GM18519 (cell line): ENCODE measurements around the gene GRAMD1C.

Experiments
- ATAC-seq: cut with Tn5 transposase; IDR thresholded peaks from one replicate; pipeline ENCODE4 v1.9.1; 2021; ENCODE audit warnings: mild to moderate bottlenecking, moderate library complexity; ENCODE audit not compliant: unreplicated experiment, low FRiP score

GRAMD1C gene

GRCh38 chr3:113947372-113948014 is 108.9 kb downstream of the GRAMD1C start, which contains the start of gene ZDHHC23:
Gene ZDHHC23, plus strand, starts transcription at chr3:113948013. Its CDS starts 790 bp downstream, at chr3:113948803.
- peak; percentile 59 for ATAC-seq

DNA sequence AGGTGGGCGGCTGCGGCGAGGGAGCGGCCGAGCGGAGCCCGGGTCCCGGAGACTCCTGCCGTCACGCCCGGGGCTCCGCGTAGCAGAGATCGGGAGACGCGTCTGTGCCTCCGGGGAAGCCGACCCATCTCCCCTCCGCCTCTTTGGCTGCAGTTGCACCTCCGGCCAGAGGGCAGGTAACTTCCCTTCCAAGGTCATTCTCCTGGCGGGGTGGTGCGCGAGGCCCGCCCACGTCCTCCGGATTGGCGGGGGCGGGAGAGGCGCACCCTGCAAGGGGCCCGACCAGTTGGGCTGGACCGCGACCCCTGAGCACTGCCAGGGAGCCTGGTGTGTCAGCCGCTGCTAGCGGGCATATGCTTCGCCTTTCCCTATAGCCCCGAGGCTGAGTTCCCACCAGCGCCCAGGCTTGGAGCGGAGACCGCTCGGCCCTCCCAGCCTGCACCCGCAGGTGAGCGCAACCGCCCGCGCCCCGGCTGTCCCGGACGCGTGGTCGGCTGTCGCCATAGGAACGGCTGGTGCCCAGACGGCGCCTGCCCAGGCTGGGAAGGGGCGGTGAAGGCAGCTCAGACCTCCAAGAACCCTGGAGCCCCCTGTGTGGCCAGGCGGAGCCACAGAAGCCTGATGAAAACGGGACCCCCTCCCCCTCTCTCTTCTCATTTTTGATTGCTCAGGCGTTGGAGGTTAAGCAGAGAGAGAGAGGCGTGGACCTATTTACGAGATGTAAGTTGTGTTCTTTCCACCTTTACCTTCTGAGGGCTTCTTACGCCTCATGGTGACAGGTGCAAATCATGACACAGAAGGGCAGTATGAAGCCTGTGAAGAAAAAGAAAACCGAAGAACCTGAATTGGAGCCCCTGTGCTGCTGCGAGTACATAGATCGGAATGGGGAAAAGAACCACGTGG is 109.7 kb downstream of the GRAMD1C start:
- ATAC-seq, result peak; percentile 34

- ATAC-seq, result no peak
These were observed 114.3 kb downstream of the GRAMD1C start for GRCh38 chr3:113952921-113953320.

GRCh38 chr3:113953677-113954076 is 115.1 kb downstream of the GRAMD1C start:
- ATAC-seq, result no peak

GRCh38 chr3:113954091-113954685 is 115.6 kb downstream of the GRAMD1C start:
- no peak for ATAC-seq

- no peak for ATAC-seq
These were observed 125.3 kb downstream of the GRAMD1C start for GRCh38 chr3:113963879-113964278.

DNA sequence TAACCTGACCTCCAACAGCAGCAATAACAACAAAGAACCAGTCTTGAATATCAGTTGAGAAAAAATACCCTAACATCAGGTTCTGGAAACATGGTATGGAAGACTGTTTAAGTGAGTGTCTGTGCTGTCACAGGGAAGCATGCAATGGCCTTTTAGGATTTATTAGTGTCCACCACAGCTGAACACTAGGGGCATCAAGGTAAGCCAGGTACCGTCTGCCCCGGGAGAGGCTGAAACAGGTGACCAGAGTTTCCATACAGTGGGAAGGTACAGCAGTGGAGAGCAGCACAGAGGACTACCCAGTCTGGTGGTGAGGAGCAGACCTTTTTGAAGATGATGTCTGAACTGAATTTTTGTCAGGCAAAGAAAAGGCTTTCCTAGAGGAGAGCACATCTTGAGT is 127.6 kb downstream of the GRAMD1C start:
- no peak for ATAC-seq

DNA sequence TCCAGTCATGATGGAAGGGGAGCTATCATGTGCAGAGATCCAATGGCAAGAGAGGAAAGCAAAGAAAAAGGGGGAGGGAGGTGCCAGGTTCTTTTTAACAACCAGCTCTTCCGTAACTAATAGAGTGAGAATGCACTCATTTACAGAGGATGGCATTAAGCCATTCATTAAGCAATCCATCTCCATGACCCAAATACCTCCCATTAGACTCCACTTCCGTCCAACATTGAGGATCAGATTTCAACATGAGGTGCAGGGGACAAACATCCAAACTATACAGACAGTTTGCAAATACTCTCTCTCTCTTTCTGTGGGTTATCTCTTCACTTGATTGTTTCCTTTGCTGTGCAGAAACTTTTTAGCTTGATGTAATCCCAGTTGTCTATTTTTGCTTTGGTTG is 130.4 kb downstream of the GRAMD1C start:
- ATAC-seq, result no peak

- ATAC-seq, result no peak
These were observed 139.2 kb downstream of the GRAMD1C start for GRCh38 chr3:113977822-113978221.

DNA sequence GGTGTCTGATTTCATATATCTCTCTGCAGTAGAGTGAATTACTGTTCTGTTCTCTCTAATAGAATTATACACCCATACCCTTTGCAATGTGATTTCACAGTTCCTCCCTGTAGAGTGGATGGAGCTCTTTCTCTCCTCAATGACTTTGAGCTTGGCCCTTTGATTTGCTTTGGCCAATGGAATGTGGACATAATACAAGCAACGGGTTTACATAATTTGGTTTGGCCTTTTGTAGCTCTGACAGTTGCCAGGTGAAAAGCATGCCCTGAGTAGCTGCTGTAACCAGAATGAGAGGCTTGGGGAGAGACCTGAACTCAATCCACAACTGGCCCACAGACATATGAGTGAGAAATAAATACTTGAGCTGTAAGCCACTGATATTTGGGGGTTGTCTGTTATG is 141.3 kb downstream of the GRAMD1C start:
- ATAC-seq, result no peak

- ATAC-seq, result no peak
These were observed 143.2 kb downstream of the GRAMD1C start for GRCh38 chr3:113981803-113982202.

GRCh38 chr3:113983544-113983943 is 145.0 kb downstream of the GRAMD1C start:
- ATAC-seq, result no peak

DNA sequence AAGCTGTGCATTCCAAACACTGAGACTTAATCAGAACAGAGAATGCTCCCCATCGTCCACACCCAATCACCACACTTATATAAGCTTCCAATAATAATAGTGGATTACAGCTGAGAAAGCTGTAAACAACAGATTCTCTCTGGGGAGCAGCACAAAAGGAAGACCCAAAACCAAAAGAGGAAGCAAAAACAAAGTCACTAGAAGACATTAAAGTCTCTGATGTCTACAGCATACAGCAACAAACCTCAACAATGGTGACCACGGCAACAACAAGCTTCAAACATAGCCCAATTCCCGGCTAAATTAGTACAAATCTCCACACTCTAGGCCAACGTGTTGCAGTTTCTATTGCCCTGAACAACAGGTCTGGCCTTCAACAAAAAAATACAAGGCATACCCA is 147.0 kb downstream of the GRAMD1C start:
- ATAC-seq, result no peak
